Stomach smooth muscle (tissue), 2 donors: ENCODE measurements around the gene AMH.

Experiments
- H3K27ac ChIP-seq: one replicate; pipeline ENCODE4 v1.7.0; 2013; ENCODE audit warnings: mild to moderate bottlenecking, low read length, inconsistent platforms
- H3K27me3 ChIP-seq, 2 donors: one replicate each; pipeline ENCODE4 v1.7.0; 2013; ENCODE audit warnings: low read length in 2 of 2; ENCODE audit not compliant: insufficient read depth in 2 of 2, control insufficient read depth in 1 of 2
- H3K36me3 ChIP-seq, 2 donors: one replicate each; pipeline ENCODE4 v1.7.0; 2013; ENCODE audit warnings: low read length in 2 of 2; ENCODE audit not compliant: control insufficient read depth in 2 of 2, insufficient read depth in 2 of 2
- H3K4me1 ChIP-seq: one replicate; pipeline ENCODE4 v1.7.0; 2013; ENCODE audit warnings: low read length; ENCODE audit not compliant: control insufficient read depth, insufficient read depth
- H3K4me3 ChIP-seq, 2 donors: one replicate each; pipeline ENCODE4 v1.7.0; 2013; ENCODE audit warnings: low read length in 2 of 2
- H3K9ac ChIP-seq, 2 donors: one replicate each; pipeline ENCODE4 v1.7.0; 2013; ENCODE audit warnings: low read length in 2 of 2, mild to moderate bottlenecking in 1 of 2
- H3K9me3 ChIP-seq, 2 donors: one replicate each; pipeline ENCODE4 v1.7.0; 2013; ENCODE audit warnings: low read length in 2 of 2; ENCODE audit not compliant: control insufficient read depth in 2 of 2
- donor health status: healthy.
- donor health status: Pancreatic carcinoma.

AMH gene

DNA sequence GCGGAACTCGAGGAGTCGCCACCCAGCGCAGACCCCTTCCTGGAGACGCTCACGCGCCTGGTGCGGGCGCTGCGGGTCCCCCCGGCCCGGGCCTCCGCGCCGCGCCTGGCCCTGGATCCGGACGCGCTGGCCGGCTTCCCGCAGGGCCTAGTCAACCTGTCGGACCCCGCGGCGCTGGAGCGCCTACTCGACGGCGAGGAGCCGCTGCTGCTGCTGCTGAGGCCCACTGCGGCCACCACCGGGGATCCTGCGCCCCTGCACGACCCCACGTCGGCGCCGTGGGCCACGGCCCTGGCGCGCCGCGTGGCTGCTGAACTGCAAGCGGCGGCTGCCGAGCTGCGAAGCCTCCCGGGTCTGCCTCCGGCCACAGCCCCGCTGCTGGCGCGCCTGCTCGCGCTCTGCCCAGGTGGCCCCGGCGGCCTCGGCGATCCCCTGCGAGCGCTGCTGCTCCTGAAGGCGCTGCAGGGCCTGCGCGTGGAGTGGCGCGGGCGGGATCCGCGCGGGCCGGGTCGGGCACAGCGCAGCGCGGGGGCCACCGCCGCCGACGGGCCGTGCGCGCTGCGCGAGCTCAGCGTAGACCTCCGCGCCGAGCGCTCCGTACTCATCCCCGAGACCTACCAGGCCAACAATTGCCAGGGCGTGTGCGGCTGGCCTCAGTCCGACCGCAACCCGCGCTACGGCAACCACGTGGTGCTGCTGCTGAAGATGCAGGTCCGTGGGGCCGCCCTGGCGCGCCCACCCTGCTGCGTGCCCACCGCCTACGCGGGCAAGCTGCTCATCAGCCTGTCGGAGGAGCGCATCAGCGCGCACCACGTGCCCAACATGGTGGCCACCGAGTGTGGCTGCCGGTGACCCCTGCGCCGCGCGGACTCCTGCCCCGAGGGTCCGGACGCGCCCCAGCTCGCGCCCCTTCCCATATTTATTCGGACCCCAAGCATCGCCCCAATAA, 2.3 kb downstream of the AMH start:
- peaks cover 35% of the 10 kb centered on the region for H3K4me1 ChIP-seq
- peaks cover 32 to 45% of the 10 kb centered on the region in 2 donors for H3K27me3 ChIP-seq
- peak overlapping the region in 1 of 2 donors; percentile 22 for H3K4me3 ChIP-seq

DNA sequence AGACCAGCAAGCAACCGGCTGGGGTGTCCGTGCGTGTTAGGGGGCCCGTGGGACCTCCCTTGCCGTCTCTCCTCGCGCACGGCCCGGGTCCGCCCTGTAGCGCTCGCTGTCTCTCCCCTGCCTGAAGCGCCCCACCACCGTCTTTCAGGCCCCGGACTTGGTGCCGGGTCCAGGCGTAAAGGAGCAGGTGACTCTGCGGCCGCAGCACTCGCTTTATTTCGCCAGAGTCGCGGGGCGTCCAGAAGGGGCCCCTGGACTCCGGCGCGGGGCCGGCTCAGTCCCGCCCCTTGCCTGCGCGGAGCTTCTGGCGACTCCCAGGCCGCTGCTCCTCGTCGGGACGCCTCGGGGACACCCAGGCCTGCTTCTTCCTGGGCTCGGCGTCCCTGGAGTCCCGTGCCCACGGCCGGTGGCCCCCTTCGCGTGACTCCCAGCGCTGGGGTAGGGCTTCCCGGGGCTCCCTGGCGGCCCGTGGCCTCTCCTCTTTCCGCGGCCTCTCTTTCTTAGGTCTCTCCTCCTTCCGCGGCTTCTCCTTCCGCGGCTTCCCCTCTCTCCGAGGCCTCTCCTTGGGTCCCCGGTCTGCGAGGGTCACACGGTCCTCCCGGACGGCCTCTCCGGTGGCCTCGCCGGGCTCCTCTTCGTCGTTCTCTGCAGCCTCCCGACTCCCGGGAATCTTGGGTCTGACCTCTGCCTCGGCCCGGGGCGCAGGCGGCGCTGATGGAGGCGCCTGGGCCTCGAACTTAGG, 3.1 kb downstream of the AMH start:
- H3K4me3 ChIP-seq = peak overlapping the region in 1 of 2 donors; percentile 22

More for the DNA sequence above, 2.3 kb downstream of the AMH start:
- Histone ChIP-seq H3K36me3 (peaks cover 10 to 12% of the 10 kb centered on the region in 2 donors), H3K9ac (no peak overlapping the region), H3K27ac (no peak overlapping the region), H3K9me3 (no peaks in the 10 kb centered on the region)

DNA sequence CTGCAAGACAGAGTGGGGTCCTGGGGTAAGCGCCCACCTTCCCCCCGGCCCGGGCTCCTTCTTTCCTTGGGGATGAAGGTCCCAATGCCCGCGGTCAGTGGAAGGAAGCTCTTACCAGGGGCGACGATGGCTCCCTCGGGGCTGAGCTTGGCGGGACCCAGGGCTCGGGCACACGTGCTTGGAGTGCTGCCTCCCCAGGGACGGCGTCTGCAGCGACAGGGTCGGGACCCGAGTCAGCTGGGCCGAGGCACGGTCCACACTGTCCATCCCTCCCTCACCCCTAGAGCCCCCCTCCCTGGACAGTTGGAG, 3.6 kb downstream of the AMH start:
- Histone ChIP-seq H3K36me3 (no peaks in the 10 kb centered on the region), H3K9me3 (no peaks in the 10 kb centered on the region), H3K9ac (no peak overlapping the region), H3K4me1 (peaks cover 35% of the 10 kb centered on the region), H3K27me3 (peaks cover 32 to 45% of the 10 kb centered on the region in 2 donors), H3K27ac (no peak overlapping the region), H3K4me3 (peak overlapping the region in 1 of 2 donors; percentile 40)

More for the DNA sequence above, 3.1 kb downstream of the AMH start:
- Histone ChIP-seq H3K36me3 (peaks cover 4% of the 10 kb centered on the region in 2 donors), H3K9ac (no peak overlapping the region), H3K4me1 (peaks cover 35% of the 10 kb centered on the region), H3K27me3 (peaks cover 32 to 45% of the 10 kb centered on the region in 2 donors), H3K27ac (no peak overlapping the region), H3K9me3 (no peaks in the 10 kb centered on the region)

DNA sequence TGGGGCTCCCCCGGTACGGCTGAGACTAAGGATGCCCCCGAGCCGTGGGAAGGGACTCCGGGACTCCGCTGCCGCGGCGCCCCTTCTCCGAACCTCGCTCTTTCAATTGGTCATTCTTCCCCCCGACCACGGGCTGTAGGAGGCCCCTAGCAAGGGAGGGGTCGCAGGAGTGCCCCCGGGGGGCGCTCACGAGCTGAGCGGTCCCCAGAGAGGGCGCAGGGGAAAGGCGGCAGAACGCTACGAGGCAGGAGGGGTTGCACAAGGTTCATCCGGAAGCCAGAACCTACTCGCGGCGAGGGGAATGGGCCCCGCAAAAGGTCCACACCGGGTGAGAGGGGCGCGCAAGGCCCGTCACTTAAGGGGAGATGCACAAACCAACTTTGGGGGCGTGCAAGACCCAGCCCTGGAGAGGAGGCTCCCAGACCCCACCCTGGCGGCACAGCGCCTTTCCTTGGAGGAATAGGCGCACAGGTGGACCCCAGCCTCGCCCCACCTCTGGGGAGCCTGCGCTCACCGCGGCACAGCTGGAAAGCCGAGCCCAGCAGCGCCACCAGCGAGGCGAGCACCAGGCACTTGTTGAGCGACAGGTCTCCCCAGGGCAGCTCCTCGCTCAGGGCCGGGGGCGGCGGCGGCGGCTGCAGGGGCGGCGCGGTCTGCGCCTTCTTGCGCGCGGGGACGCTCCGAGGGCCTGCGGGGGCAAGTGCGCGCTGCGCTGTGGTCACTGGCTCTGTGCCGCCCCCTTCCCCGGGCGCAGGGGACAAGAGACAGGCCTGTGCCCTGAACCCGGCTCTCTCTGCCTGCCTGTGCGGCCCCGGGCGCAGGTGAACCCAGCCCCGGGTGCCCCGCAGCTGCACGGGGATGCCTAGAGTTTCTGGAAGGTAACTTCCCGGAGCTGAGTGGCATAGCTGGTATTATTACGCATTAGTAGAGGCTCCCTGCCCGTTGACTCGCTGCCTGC, 4.3 kb downstream of the AMH start:
- Histone ChIP-seq H3K27me3 (peaks cover 32 to 45% of the 10 kb centered on the region in 2 donors), H3K4me3 (peak overlapping the region in 1 of 2 donors; percentile 40), H3K27ac (no peak overlapping the region), H3K4me1 (peaks cover 35% of the 10 kb centered on the region), H3K9me3 (no peaks in the 10 kb centered on the region), H3K36me3 (no peaks in the 10 kb centered on the region), H3K9ac (no peak overlapping the region)

DNA sequence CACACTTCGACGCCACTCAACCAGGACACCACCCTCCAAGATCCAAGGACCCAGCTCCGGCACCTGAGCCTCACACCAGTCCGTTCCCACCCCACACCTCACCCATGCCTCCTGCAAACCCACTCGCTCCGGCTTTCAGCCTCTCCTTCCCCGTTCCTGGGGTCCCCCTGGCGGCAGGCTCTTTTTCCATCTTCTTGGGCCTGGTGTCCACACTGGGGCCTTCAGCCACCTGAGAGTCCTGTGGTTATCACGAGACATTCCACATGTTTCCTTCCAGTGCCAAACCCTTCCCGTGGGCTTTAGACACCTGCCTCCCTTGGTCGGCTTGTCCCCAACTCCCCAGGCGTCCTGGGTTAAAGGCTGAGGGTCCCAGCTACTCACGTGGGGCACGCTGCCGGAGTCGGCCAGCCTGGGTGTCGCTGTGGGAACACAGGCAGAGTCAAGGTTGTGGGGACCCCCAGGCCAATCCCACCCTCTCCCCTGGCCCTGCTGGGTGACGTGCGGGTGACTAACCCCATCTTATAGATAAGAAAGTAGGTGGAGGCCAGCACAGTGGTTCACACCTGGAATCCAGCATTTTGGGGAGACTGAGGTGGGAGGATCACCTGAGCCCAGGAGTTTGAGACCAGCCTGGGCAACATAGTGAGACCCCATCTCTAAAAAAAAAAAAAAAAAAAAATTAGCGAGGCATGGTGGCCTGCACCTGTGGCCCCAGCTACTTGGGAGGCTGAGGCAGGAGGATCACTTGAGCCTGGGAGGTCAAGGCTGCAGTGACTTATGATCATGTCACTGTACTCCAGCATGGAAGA, 5.1 kb downstream of the AMH start:
- H3K9me3 ChIP-seq = no peaks in the 10 kb centered on the region
- no peaks in the 10 kb centered on the region for H3K36me3 ChIP-seq
- peaks cover 35% of the 10 kb centered on the region for H3K4me1 ChIP-seq
- H3K9ac ChIP-seq = no peak overlapping the region
- H3K27ac ChIP-seq = no peak overlapping the region
- peaks cover 32 to 44% of the 10 kb centered on the region in 2 donors for H3K27me3 ChIP-seq
- H3K4me3 ChIP-seq = no peak overlapping the region

DNA sequence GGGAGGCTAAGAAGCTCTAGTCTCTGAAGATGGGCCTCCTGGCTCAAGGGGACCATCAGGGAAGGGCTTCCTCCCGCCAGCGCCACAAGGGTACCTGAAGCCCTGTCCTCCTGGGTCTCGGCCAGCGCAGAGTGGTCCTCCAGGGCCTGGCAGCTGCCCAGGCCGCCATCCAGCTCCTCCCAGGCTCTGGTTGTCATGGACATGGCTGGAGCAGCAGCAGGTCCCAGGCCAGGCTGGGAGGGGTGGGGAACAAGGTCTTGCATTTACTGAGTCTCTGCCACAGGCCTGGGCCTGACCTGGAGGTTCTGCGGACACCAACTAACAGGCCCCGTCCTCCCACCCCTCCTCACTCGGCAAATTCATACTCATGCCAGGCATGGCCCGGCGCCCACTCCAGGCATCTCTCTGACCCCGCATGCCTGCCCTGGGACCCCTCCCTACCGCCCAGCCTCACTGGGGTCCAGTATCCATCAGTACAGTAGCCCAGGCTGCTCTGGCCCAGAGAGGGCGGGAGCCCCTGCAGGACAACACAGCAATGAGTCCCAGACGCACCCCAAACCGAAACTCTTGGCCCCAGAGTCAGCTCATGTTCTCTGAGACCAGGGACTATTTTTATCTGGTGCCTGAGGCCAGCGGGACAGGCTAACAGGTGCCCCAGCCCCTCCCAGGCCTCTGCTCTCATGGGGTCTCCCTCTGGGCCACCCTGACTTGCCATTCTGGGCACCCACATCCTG, 6.2 kb downstream of the AMH start:
- Histone ChIP-seq H3K9me3 (no peaks in the 10 kb centered on the region), H3K9ac (no peak overlapping the region), H3K36me3 (no peaks in the 10 kb centered on the region), H3K4me1 (peaks cover 33% of the 10 kb centered on the region), H3K27me3 (peaks cover 26 to 36% of the 10 kb centered on the region in 2 donors), H3K4me3 (no peak overlapping the region), H3K27ac (no peak overlapping the region)

DNA sequence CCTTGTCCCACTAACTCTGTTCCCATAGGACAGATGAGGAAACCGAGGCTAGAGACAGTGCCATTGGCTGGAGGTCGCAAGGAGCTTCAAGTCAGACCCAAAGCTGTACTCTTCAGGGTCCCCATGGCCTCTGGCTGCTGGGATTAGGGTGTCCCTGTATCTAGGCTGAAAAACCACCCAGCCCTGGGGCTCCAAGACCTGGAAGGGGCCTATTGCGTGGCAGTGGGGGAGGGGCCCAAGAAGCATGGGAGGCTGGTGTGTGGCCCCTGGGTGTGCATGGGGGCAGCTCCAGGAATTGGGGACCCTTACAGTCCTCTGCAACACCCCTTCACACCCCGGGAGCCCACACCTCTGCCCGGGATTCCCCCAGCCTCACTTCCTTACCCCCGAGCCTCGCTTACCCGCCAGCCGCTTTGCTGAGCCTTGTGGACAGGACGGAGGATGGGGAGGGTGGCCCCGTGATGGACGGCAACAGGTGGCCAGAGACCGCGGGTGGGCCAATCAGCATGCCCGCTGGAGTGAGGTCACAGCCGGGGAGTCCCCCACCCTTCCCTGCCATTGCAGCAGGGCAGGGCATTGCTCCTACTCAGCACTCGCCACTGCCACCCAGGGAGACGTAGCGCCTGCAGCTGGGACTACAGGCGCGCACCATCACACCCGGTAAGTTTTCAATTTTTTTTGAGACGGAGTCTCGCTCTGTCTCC, 7.0 kb downstream of the AMH start, which contains the start of gene JSRP1:
JSRP1 (minus strand) TSS at position 436 of the 704 bp plus-strand sequence. CDS start 1,103 bp downstream, outside the sequence.
- Histone ChIP-seq H3K27ac (no peak within 1 kb of the TSS), H3K4me1 (peaks cover 28% of the 10 kb centered on the region), H3K9ac (no peak within 1 kb of the TSS), H3K27me3 (peaks cover 25 to 27% of the 10 kb centered on the region in 2 donors), H3K9me3 (no peaks in the 10 kb centered on the region), H3K36me3 (no peaks in the 10 kb centered on the region), H3K4me3 (no peak within 1 kb of the TSS)

DNA sequence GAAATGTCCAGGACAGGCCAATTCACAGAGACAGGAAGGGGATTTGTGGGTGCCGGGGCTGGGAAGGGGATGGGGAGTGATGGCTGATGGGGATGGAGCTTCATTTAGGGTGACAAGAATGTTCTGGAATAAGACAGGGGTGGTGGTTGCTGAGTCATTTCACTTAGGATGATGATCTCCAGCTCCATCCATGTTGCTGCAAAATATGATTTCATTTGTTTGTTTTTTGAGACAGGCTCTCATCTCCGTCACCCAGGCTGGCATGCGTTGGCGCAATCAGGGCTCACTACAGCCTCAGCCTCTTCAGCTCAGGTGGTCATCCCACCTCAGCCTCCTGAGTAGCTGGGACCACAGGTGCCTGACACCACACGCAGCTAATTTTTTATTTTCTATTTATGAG, 10.2 kb downstream of the AMH start:
- H3K9ac ChIP-seq = no peak overlapping the region
- H3K36me3 ChIP-seq = no peaks in the 10 kb centered on the region
- H3K4me1 ChIP-seq = no peaks in the 10 kb centered on the region
- no peak overlapping the region for H3K4me3 ChIP-seq
- H3K9me3 ChIP-seq = no peaks in the 10 kb centered on the region
- H3K27me3 ChIP-seq = peaks cover 0 to under 1% of the 10 kb centered on the region in 2 donors
- H3K27ac ChIP-seq = no peak overlapping the region

DNA sequence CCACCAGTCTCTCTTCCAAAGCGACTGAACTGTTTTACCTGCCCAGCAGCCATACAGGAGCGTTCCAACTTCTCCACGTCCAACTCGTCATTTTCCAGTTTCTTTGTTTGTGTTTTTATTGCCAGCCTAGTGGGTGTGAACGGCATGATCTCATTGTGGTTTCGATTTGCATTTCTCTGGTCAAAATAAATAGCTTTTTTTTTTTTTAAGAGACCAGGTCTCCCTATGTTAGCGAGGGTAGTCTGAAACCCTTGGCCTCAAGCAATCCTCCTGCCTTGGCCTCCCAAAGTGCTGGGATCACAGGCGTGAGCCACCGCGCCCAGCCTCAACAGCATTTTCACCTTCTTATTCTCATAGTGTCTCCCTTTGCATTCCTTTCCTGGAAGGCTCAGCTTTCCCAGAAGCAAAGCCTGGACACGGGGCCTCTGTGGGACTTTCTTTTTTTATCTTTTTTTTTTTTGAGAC, 11.2 kb downstream of the AMH start:
- Histone ChIP-seq H3K36me3 (no peaks in the 10 kb centered on the region), H3K4me3 (no peak overlapping the region), H3K4me1 (no peaks in the 10 kb centered on the region), H3K27ac (no peak overlapping the region), H3K9me3 (no peaks in the 10 kb centered on the region), H3K9ac (no peak overlapping the region), H3K27me3 (no peaks in the 10 kb centered on the region)
